NK-92 (cell line): ENCODE data around the gene KCNK17.

Source experiments
- DNase-seq: peaks from one replicate; lab custom pipeline; 2025; ENCODE audit not compliant: unreplicated experiment; lab: John Stamatoyannopoulos, UW

KCNK17 gene

DNA sequence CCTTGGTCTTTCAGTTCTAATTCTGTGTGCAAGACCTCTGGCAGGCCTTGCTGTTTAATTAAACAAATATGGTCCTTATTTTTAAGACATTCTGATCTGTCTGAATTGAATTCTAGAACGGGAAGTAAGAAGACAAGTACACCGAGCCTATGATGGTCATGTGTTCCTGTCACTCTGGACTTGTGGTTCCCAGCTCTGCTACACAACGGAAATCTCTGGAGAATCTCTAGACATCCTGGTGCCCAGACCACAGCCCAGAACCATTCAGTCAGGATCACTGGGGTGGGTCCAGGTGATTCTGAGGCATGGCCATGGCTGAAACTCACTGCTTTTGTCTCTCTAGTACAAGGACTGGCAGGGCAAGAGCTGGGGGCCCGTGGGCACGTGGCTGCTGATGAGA lies 24.2 kb upstream of the KCNK17 start:
- DNase-seq, result no peak

DNA sequence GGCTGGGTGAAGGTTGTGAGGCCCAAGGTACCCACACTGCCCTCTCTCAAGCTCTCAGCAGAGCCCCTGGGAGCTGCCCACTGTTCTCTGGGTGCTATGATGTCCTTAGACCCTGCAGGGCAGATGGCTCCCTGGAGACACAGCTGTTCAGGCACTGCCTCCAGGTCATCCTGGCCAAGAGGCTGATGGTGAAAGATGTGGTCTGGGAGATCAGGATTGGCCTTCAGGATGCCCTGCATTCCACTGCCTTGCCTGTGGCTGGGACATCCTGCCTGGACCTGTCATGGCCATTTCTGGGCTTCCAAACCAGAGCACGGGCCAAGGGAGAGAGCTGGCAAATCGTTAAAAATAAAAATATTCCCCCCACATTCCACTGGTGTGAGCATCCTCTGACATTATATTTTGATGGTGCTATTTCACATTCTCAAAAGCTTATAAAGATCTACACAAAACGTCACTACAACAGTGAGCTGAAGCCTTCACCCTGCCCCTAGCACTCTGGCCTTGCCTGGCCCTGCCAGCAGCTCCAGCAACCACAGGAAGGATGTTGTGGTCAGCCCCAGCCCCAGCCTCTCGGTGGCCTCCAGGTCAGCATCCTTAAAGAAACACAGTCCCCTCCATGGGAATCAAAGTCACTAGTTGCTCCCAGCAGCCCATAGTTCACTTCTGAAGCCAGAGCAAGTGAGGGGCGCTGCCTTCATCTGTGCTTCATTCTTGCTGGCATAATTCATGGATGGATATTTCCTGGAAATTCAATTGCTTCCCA lies 21.7 kb upstream of the KCNK17 start:
- DNase-seq, result no peak

DNA sequence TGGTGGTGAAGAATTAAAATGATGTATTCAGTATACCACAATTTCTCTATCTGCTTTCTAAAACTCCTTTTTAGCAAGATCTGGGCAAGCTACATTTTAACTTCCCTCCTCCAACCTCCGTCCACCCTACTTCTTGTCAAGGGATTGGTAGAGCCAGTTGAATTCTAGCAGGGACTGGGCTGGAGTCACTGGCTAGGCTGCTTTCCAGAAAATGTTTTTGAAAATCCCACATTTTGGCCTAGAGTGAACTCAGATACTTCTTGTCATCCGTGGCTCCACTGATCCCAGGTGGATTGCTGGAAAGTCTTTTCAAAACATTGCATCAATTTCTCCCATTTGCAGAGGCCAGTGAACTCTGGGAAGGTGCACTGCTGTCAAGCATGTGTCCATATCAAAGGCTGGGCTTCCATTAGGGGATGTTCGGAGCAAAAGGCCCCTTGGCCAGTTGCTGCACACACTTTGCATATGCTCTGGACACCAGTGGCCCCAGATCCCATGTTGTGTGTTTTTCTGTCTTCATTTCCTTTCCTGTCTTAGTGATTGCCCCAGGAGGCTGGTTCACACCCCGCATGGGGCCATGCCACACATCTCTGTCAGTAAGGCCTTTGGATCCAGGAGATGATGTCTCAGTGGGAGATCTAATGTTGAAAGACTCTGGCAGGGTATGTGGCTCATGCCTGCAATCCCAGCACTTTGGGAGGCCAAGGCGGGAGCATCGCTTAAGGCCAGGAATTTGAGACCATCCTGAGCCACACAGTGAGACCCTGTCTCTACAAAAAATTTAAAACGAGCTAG lies 19.6 kb upstream of the KCNK17 start:
- no peak for DNase-seq

DNA sequence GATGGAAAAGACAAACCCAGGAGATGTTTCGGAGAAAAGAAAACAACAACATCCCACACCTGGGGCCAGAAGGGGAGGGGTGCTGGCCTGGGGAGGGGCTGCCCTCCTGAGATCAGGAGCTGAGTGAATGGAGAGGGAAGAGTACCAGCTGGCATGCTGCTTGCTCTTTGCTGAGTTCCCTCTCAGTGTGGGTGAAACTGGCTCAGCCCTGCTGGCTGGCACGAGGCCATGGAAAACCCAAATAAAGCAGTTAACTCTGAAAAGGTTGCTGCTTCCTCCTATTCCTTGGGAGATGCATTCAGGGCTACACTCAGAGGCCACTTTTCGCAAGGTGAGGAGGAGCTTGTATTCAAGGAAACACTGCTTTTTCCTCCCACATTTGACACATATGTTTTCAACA lies 16.3 kb upstream of the KCNK17 start:
- DNase-seq, result no peak

DNA sequence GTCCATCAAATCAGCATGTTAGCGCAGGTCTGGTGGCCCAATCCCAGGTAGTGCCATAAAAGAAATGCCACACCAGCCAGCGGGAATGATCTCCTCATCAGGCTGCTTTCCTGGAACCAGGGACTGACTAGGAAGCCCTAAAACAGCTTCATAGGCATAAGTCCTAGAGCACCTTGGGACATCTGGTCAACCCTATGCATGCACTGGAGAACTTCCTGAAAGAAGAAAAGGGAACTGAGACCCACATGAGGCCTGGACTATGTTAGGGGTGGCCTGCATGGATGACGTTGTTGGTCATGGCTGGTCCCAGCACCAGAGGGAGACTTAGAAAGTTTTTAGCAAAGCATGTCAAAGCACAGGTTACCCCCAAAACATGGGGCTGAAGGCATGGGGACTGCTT lies 15.8 kb upstream of the KCNK17 start:
- DNase-seq, result no peak

DNA sequence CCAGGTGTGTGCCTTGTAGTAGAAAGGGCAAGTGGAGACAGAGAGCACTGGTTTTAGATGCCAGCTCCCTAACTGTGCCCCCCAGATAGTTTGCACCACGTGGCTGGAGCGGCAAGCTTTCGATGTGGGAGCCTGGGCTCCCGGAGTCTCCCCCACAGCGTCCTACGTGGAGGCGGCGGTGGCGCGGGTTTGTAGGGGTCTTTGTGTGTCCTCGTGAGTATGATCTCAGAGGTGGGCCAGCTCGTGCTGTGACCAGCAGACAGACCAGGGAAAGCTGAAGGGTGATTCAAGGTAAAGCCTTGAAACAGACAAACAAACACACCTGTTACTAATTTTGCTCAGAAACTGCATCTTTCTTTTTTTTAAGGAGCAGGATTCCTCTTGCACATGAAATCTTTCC lies 13.8 kb upstream of the KCNK17 start:
- DNase-seq, result no peak

DNA sequence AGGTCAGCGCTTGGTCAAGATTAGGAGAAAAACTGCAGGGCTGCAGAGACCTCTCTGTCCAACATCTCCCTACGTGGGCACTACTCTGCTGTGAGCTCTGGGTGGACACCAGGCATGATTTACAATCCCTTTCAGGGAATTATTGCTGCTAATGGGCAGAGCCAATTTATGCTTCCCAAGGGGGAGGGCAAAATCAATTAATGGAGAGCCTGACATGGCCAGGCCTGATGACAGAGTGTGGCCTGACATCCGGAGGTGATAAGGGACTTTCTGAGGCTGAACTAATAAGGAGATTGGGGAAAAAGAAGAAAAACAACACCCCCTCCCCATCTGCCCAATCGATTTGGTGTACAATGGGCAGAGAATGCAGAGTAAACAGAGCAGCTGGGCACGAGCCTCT lies 13.3 kb upstream of the KCNK17 start:
- no peak for DNase-seq

DNA sequence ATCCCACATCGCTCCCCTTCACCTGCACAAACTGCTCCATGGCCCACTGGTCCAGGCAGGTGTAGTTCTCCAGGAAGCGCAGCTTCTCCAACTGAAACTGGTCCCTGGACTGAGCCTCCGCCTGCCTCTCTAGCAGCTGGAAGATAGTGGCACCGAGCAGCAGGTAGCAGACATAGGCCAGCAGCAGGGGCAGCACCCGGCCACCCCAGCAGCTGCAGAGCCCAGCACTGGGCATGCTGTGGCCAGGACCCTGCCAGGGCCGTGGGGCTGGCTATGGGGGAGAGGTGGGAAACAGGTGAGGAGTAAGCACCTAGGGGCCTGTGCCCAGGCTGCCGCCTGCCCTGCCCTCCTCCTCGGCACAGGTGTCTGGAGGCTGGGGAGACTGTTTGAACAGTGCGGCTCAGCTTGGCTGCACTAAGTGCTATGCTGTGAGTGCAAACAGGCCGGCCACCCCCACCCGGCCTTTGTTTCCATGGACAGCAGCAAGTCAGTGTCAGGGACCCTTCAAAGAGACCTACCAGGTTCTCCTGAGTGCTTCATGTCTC lies 8.2 kb upstream of the KCNK17 start, which contains the start of gene KCNK16:
KCNK16 (minus strand) TSS at position 397 of the 545 bp plus-strand sequence; CDS start at position 235, 162 bp downstream.
- DNase-seq, result no peak

DNA sequence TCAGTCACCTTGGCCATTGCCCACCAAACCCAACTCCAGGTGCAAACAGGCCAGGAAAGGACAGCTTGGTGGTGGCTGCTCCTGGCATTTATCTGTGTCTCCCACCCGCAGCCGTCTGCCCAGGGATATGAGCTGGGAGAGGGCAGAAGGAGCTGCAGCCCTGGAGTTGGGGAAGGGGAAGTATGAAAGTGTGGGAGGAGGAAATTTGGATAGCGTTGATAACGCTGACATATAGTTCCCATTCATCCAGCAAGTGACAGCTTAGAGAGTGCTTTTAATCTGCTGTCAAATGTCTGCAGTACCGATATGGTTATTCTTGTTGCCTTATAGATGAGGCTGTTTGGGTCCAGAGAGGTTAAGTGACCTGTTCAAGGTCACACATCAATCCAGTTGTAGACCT lies 7.5 kb upstream of the KCNK17 start:
- no peak for DNase-seq

DNA sequence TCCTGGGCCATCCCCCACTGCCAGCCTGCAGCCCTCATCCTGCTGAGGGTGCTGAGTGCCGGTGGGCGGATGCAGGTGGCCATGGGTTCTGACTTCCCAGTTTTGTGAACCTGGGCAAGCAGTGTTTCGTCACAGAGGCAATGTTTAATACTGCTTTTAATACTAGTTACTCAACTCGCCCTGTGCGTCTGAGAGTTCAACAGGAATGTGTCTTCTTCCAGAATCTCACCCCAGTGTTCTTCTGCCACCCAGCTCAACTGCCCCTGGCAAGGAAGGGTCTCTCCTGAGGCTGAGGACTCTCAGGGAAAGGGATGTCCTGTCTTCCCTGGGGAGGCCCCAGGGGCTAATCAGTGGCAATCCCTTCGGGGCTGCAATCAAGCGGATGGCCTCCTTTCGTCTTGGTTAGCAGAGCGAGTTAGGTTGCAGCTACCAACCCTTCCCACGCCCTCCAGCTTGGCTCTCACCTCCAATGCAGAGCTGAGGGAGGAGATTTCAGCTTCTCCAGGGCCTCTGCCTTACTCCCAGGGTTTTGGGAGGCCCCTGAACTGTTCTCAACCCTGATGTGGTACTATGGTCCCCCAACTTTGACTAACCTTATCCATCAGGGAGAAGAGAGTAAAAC lies 6.3 kb upstream of the KCNK17 start:
- DNase-seq, result no peak

DNA sequence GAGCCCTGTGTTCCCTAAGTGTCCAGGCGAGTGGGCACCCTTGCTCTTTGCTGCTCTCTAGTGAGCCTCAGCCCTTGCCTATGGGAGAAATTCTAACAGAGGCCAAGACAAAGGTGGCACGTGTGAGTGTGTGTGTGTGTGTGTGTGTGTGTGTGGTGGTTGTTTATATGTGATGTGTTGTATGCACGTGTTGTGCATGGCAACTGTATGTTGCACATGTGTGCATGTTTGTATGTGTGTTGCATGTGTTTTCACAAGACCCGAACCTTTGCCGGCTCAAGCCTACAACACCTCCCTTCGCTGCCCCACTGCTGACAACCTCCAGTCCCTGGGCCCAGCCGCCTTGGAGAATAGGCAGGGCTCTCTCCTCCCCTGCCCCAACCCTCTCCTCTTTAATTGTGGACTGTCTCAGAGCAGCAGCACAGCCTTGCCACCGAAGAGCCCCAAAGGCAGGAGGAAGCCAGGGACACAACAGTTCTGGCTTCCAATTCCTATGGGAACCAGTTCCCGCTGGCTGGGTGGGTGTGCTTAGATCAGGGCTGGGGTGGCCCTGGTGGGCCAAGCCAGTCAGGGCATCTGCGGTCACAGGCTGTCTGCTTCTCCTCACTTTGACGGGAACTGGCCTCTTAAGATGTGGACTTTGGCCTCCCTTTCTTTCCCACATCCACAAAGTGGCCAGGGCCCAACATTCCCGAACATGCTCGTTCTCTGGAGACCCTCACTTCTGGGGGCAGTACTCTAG lies 5.6 kb upstream of the KCNK17 start:
- DNase-seq, result no peak

DNA sequence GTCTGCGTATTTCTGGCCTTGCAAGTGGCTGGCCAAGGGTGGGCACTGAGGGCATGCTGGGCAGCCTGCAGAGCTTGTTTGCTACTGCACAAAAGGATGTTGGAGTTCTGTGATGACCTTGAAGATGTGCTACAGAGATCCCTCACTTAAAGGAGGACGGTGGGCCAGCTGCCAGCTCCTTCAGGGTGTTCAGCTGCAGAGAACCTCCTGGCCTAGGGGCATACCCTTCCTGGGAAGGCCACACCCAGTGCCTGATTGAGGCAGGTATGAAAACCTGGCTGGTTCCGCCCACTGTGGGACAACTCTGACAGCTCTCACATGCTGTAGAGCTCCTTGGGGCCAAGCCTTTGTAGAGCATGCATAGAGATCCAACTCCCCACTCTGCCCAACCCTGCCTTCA lies 3.0 kb upstream of the KCNK17 start:
- DNase-seq, result no peak

DNA sequence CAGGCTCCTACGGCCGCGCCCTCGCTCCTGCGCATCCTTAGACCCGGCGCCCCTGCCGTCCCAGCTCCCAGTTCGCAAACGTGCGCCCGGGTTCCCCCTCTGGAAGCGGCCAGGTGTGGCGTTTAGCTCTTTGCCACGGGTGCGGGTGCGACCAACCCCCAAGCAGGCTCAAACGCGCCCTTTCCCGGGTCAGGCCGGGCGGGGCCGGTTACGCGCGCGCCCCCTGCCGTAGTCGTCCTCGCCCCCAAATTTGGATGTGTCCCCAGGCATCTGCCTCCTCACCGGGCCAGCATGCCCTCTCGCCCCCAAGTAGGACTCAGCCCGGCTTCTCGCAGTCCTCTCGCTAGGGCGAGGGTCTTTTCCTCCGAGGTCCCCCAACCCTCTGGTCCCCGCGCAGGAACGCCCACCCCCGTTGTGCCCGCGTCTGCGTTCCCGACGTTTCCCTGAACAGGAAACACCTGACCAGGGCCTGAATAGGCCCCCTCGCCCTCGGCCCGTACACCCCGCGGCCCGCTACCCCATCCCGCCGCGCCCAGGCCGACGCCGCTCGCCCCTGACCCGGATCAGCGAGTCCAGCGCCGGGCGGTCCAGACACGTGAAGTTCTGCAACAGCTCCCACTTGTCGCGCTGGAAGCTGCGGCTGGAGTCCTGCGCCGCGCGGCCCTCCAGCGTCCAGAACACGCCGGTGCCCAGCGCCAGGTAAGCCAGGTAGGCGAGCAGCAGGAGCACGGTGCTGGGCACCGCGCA lies 520 bp downstream of the KCNK17 start:
- DNase-seq, result no peak

DNA sequence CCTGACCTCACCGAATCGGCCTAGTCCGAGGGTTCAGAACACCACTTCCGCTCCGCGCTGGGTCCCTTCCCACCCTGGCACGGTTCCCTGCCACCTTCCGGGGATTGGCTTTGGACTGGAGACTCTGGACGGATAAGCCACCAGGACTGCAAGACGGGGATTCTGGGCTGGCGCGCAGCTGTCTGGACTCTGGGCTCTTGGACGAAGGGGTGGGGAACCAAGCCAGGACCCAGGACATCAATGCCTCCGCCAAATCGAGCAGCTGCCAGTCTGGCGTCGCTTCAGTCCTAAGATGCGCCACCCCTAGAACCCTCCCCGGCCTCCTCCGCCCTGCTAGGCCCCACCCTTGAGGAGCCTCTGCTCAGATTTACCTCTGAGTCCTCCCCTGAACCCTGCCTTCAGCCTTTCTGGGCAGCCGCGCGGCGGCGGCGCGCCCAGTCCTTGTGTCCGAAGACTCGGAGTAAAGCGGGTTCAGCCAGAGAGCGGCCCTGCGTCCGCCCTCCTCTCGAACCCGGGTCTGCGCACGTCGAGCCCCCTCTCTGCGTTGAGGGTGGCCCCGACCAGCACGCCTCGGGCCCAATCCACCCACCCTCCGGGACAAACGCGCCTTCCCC lies 1.2 kb downstream of the KCNK17 start:
- no peak for DNase-seq

DNA sequence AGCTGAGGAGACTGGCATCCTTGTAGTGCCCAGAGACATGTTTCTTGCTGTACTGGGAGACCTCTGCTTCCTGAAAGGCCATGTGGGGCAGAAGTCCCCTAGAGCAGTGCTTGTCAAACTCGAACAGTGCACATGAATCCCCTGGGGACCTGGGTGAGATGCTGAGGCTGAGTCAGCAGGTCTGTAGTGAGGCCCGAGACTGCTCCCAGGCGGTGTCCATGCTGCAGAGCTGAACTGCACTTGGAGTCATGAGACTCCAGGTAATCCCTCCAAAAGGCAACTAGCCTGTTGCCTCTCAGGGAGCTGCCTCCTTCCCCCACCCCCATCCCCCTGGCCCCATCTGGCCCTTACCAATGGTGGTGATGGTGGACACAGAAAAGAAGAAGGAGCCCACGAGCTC lies 3.7 kb downstream of the KCNK17 start:
- DNase-seq, result no peak

DNA sequence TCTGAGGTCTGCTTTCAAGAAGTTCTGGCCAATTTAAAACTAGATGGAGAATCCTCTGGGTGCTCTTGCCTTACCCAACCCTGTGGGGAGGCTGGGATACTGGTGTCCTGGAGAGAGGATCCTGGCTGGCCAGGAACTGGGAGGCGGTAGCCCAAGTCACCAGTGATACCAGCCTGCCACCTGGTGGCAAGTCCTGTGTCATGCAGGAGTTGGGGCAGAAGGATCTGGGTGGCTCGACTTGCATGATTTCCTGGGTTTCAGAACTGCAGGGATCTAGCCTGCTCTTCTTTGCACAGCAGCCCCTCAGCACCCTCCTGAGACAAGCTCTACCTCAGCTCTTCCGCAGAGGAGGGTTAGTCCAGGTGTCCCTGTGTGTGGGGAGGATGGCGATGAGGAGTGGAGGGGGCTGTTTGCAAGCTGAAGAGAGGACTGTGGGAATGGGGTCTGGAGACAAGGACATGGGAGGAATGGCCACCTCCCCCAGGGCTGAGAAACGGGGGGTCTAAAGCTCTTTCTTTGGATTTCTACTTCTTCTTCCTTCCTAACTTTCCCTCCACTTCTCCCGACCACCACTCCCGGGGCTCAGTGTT lies 4.2 kb downstream of the KCNK17 start:
- no peak for DNase-seq

DNA sequence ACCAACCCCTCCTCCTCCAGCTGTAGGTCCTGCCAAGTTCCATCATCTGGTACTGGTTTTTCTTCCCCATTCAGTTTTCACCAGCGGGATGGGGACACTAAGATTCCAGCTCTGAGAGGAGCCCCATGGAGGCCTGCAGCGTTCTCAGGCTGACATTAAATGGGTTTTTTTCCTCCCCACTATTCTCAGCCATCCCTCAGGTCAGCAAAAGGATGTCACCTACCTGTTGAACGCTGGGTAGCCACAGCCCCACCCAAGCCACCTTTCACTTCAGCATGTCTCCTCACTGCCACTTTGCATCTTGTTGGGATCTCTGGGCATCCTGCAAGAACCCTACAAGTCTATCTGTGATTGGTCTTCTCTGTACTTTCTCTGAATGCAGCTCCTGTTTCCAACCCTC lies 6.8 kb downstream of the KCNK17 start:
- no peak for DNase-seq

DNA sequence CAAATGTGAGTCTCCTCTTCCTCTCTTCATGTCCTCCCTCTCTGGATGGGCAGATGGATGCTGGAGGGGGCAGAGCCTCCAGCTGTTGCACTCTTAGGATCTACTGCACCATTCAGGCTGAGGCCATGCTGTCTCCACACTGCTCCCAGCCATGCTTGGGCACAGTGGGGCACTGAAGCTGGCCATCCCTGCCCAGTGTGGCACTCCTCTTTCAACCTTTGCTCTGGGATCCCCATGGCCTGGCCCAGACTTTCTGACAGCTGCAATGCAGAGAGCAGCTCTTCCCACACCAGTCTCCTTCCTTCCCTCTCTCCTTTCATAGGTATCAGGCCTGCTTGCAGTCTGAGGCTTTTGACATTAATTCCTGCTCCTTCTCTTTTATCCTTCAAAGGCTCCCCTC lies 9.3 kb downstream of the KCNK17 start:
- no peak for DNase-seq

DNA sequence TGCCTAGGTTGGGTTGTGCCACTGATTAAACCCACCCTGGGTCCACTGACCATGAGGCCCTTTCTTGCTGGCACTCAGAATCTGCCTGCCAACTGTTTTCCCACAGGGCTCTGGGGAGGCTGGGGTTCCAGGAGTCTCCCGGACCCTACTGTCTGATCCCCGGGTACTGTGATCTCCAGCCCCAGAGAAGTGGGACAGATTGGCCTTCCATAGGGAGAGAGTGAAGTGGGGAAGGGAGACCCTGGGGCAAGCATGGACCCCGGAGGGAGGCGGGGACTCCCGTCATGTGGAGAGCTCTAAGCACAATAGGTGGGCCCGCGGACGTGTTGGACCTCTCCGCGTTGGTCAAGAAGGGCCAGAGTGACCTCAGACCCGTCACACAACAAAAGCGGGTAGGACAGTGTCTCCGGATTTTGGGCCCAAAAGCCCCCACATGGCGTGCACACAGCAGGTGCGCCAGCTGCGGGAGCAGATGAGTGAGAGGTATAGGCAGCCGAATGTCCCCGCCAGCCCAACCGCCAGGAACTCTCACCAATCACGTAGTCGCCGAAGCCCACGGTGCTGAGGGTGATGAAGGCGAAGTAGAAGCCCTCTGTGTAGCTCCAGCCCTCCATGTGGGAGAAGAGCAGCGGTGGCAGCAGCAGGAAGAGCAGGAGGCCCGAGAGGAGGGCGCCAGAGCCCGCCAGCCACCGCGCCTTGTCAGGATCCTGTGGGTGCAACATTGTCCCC lies 10.6 kb downstream of the KCNK17 start:
- DNase-seq, result no peak
